Myocyte (in vitro differentiated cells): Measurements from ENCODE around the gene TXLNB. TPM values are rescaled to one million over a fixed set of nuclear protein-coding genes. Genes with fewer than 3 reads are reported as not detected.

ENCODE experiments used
- DNase-seq: peaks from one replicate; pipeline ENCODE4 v3.0.0-alpha.2; 2012; ENCODE audit warnings: low read depth
- total RNA-seq: library from RNA; depleted of rRNA; stranded (reverse); fragments of >200 nt; gene quantifications from 2 replicates; pipeline ENCODE4 v1.2.3, GENCODE V29; 2014

Gene TXLNB
- total RNA-seq, 1 donor from 2014 or later = 65.8 TPM

- DNase-seq = no peak
Measured at GRCh38 chr6:139275279-139276055, 16.3 kb downstream of the TXLNB start.

DNA sequence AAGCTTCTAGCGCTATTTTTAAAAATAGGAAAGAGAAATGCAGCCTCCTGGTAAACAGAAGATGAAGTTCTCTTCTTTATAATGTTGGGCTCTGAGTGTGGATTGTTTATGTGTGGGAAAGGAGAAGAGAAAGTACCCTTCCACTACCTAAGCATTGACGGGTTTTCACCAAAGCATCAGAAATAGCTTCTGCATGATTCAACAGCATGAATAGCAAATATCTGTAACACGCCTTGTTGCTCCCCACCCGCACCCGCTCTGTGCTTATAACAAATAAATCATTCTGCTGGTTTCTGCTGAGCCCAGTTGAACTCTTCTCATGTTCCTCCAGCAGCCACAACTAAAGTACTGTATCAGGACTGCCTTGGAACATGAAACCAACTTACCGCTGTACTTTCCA lies 20.7 kb downstream of the TXLNB start:
- peak; percentile 73 for DNase-seq

GRCh38 chr6:139270249-139270648 lies 21.5 kb downstream of the TXLNB start:
- DNase-seq = no peak

- no peak for DNase-seq
Measured at GRCh38 chr6:139265512-139266190, 26.1 kb downstream of the TXLNB start.

- peak; percentile 93 for DNase-seq
Measured at GRCh38 chr6:139262519-139263300, 29.1 kb downstream of the TXLNB start.

DNA sequence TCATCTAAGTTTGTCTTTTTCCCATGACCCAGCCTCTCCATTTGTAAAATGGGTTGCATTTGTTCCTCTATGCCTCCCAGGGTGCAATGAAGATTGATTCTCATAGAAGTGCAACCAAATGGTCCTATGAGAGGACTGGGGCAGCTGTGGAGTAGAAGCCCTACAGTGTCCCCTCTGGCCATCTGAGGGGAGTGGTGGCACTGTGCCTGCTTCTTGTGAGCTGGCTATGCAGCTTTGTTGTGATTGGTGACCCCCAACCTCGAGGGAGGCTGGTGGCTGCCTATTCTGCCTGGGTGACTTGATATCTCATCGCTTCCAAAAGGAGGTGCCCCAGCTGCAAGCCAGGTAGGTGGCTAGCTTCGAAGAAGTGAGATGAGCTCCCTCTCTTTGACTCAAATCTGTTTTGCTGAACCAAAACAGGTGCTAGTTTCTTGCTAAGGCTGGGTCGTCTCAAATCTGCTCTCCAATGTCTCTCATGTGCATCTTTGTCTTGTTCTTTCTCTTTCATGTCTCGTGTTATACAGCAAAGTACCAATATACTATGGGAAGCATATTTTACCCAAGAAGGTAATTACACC lies 33.9 kb downstream of the TXLNB start:
- no peak for DNase-seq

DNA sequence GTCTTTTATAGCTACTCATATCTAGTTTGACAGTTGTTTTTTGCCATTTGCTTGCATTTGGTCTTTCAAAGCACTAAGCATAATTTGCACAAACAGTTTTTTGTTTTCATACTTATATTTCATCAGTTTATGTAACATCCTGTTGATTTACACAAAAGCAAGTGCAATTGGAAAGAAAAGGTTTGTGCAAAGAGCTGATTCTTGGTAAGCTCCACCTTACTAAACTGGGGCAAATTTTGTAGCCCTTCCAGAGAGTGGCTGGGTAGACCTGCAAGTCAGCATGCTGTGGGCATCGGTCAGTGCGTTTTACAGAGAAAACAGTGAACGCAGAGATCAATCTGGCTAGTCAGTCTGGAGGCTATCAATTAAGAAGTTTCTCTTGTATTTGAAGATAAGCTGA lies 34.5 kb downstream of the TXLNB start:
- DNase-seq = no peak

DNA sequence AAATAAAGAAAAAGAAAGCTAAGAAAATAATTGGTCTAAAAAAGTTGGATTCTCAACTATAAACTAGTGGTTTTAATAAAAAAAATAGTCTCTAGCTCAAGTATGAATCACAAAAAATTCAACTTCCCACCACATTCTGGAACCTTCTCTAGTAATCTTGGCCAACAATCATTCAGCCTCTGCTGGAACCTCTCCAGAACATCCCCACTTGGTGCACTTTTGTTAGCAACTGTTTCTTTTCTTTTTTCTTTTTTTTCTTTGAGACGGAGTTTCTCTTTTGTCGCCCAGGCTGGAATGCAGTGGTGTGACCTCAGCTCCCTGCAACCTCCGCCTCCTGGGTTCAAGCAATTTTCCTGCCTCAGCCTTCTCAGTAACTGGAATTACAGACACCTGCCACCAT lies 35.7 kb downstream of the TXLNB start:
- DNase-seq = peak; percentile 76

GRCh38 chr6:139254196-139254595 lies 37.6 kb downstream of the TXLNB start:
- DNase-seq = no peak

GRCh38 chr6:139253656-139254055 lies 38.1 kb downstream of the TXLNB start:
- DNase-seq = peak; percentile 36

DNA sequence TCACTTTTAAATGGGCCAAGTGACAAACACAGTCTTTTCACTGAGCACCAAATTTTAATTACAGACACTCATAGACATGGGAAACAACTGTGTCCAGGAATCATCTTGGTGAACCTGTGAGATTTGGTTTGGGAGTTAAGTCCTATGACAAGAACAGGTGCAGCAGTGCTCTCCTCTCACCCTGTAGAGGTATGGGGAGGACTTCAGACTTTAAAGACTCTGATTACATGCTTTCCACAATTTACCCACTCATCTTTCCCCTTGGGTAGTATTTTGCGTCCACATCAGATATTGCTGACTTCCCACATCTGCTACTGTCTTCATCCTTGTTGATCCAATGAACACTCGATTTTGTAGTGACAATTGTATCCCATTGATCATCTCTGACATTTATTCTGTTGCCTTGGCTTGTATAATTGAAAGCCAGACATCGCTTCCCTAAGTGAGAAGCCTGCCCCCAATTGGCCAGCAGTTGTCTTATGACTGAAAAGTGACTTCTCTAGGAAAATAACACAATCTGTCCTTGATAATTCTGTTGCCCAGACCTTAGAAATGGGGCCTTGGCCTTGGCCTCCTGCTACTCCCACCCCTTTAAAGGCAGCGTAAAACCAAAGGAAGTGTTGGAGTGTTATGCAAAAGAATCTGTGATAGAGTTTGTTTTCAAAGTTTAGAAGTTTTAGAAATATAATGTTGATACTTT lies 40.0 kb downstream of the TXLNB start:
- DNase-seq = no peak

- DNase-seq = peak; percentile 67
Measured at GRCh38 chr6:139251045-139251690, 40.6 kb downstream of the TXLNB start.

DNA sequence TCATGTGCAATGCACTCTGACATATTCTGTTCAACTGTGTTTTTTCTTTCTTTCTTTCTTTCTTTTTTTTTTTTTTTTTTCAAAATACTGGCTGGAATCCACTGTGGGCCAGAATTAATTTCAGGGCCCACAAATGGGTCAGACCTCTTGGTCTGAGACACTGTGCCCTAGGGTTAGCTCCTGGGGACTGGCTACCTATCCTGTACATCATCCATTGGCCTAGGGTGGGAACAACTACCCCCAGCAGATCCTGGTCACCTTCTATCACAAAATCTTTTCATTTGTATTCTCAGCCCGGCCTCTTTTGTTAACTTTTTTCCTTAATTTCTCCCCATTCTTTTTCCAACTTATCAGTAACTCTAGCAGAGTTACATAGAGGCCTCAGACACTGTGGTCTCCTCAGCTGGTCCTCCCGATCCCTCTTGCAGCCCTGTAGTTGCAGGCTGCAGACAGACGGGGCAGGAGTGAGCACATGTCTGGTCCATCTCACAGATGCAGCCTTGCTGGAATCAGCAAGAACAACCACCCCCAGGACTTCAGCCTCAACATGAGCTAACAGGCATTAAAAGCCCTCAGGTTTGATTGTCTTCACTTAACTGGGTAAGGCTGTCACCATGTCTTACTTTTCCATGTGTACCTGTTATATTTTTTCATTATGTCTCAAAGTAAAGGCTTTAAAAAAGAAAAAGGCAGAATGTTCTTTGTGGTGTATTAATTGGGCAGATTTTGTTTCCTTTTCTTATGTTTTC lies 41.3 kb downstream of the TXLNB start:
- DNase-seq = peak; percentile 54

DNA sequence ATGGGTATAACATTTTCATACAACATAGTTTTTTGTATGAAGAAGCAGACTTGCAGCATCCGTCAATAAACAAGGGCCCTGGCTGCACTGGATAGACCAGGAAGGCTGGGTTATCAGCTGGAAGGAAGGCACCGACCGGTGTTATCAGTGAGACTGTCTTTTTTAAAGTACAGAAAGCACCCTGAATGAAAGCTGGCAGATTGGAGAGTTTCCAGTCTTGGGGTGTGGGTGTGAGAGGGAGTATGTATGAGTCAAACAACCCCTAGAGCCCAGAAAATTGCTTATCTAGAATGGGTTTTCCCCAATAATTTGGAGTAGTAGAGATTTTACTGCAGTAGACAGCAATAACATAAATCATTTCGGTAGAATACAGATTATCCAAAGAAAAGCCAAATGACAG lies 42.4 kb downstream of the TXLNB start:
- DNase-seq = no peak

DNA sequence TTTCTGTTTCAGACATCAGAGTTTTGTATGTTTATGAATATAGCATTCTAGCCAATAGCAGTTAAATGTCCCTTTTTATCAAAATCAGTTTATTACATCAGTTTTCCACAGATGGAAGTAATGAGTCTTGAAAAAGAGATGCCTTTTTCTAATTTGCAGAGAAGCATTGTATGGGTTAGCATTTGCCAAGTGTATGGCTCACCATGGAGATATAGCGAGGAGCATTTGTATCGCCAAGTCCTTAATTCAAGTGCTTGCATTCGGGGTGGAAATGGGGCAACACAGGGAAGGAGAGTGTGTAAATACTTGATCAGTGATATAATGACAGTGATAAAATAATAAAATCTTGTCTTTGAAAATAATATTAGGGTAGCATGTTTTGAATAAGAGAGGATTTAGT lies 42.9 kb downstream of the TXLNB start:
- no peak for DNase-seq

DNA sequence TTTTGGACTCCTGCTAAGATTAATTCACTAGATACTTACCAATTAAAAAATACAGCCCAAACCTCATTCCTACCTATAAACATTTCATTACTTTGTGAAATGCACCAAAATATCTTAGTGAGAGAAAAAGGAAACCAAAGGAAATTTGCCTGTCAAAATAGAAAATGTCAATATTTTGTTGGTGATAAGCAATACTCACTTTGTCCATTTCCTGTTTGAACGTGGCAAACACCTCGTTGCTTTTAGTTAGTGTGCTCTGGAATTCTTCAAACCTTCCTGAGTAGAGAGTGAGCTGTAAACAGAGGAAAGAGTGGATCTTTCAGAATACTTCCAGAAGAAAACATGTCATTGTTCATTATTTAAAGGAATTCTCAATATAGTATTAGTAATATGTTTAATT lies 44.2 kb downstream of the TXLNB start:
- DNase-seq = no peak

GRCh38 chr6:139243536-139243935 lies 48.3 kb downstream of the TXLNB start:
- DNase-seq = no peak

DNA sequence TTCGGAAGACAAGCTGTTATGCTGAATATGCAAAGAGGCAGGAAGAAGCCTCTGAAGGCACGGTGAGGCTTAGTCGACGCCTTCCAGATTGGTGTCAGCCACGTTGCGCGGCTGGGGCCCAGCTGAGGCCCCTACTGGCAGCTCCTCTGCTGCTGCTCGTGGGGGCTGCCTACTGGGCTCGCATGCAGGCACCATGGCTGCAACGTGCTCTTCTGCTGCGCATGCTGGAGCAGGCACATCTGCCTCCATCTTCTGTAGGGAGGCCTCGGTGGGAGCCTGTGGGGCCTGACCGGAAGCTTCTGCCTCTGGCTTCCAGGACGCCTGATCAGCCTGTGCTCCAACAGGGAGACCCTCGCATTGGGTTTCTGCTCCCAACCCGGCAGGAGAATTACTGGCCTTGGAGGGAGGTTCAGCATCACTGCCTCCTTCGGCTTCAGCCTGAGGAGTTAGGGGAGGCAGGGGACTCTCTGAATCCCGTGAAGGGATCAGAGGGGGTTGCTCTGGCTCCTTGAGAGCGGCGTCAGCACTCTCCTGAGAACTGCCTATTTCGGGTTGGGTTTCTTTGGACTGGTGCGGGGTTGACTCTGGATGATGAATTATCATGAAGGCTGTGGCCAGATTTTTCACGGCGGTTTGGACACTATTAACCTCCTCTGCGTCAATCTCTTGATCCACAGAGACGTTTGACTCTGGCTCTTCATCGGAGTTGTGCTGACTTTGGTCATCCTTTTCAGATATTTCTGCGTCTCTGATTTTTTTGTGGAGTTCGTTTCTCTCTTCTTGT lies 49.1 kb downstream of the TXLNB start:
- DNase-seq = no peak
